ENCODE measurements around the gene DNASE1L1.

DNA sequence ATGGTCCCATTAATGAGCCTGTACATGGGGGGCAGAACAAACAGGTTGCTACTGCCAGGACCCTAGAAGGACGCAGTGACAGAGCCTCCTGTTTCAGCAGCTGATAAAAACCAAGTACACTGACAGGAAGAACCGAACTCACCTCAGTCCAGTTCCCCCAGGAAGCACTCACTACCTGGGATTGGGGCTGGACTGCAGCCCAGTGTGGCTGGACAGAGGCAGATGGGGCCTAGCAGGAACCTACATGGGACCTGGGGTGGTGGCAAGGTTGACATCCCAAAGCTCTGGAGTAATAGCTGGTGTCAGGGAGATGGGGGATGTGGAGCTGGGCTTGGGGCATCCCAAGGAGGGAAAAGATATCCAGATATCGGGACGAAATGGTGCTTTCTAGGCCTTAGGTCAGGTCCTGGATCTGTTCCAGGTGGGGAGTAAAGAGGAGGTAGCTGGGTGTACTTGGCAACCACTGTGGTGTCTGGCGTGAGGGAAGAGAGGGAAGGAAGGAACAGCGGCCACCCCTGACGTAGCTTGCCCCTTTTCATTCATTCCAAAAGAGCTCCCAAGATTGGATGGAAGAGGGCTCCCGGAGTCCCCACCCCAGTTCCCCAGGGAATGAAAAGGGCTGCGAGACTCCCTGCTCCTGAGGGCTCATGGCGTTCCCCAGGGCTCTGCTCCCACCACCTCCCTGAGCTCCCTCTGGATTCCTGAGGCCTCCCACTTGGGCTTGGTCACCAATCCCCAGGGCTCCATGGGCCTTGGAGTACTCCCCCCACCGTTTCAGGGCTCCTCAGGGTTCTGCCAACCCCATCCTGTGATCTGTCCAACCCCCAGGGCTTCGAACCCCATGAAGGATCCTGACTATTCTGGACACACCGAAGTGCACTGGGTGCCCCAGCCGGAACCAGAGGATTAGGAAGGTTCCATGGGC lies 25.4 kb downstream of the DNASE1L1 start:
- TF ChIP-seq CTCF (conservative IDR thresholded peaks at IDR 0.05; ENCODE audit: low read length), result no peak
- TF ChIP-seq EZH2phosphoT487 (IDR thresholded peaks at IDR 0.05; ENCODE audit: borderline replicate concordance), result no peak
